Measurements from ENCODE around the gene HAP1.
"Not testable (repeated sequence)": the region's sequence is repeated elsewhere in the genome, so short reads cannot be mapped to it uniquely, and the experiment has no call there.

- not testable (repeated sequence) for TF ChIP-seq CTCF, POLR2A (IDR thresholded peaks at IDR 0.05)
These were observed 48.7 kb downstream of the HAP1 start for GRCh38 chr17:41685753-41686152.

Data from esophagus squamous epithelium (tissue), 4 donors.